GM21526 (cell line): ENCODE data around the gene ASB16.
"Not testable (repeated sequence)": the region's sequence is repeated elsewhere in the genome, so short reads cannot be mapped to it uniquely, and the experiment has no call there.

Experiments
- ATAC-seq: cut with Tn5 transposase; IDR thresholded peaks from one replicate; pipeline ENCODE4 v1.9.1; 2021; ENCODE audit warnings: moderate library complexity; ENCODE audit not compliant: unreplicated experiment, low FRiP score

Gene ASB16

GRCh38 chr17:44146375-44147346 lies 23.8 kb upstream of the ASB16 start:
- no peak for ATAC-seq

DNA sequence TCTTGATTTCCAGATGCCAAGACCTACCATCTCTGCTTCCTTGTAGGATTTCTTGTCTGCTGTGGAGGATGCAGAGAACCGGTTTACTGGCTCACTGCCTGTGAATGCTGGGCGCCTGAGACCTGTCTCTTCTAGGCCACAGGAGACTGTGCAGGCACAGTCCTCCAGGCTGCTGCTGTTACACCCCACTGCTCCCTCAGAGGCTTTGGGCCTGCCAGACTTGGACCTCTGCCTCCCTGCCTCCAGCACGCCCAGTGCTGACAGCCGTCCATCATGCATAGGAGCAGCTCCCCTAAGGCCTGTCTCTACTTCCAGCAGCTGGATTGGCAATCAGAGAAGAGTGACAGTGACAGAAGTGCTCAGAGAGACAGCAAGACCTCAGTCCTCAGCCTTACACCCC lies 22.7 kb upstream of the ASB16 start:
- ATAC-seq = no peak

GRCh38 chr17:44149066-44149465 lies 21.4 kb upstream of the ASB16 start:
- ATAC-seq = not testable (repeated sequence)

GRCh38 chr17:44149750-44150329 lies 20.7 kb upstream of the ASB16 start:
- ATAC-seq = no peak

GRCh38 chr17:44152875-44153274 lies 17.6 kb upstream of the ASB16 start:
- no peak for ATAC-seq

GRCh38 chr17:44155488-44155887 lies 15.0 kb upstream of the ASB16 start:
- ATAC-seq = no peak

DNA sequence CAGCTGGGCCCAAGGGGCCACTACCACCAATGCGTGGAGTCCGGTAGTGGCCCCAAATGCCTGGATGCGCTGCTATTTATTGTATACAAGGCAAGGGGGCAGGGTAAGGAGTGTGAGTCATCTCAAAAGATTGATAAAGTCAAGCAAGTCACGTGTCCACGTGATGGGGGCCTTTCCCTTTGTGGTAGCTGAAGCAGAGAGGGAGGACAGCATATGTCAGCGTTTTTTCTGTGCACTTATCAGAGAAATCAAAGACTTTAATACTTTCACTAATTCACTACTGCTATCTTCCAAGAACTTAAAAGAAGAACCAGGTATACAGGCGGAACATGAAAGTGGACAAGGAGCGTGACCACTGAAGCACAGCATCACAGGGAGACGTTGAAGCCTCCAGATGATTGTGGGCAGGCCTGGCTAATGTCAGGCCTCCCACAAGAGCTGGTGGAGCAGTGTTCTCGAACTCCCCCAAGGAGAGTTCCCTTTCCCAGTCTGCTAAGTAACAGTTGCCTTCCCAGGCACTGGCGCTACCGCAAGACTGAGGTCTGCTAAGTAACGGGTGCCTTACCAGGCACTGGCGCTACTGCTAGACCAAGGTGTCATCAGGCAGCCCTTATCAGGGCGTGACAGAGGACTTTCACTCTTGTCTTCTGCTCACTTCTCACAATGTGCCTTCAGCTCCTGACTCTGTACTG lies 10.8 kb upstream of the ASB16 start:
- ATAC-seq = no peak

DNA sequence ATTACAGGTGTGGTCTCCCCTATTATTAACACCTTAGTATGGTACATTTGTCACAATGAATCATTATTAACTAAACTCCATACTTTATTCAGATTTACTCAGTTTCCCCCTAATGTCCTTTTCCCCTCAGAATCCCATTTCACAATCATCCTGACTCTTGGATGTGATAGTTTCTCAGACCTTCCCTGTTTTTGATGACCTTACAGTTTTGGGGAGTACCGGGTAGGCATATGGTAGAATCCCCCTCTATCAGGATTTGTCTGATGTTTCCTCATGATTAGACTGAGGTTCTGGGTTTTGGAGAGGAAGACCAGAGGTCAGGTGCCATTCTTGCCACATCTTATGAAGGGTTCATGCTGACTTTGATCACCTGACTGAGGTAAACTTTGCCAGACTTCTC lies 6.0 kb upstream of the ASB16 start:
- no peak for ATAC-seq

GRCh38 chr17:44167181-44167861 lies 3.2 kb upstream of the ASB16 start:
- no peak for ATAC-seq

GRCh38 chr17:44170135-44170498 lies 387 bp upstream of the ASB16 start:
- ATAC-seq = no peak

DNA sequence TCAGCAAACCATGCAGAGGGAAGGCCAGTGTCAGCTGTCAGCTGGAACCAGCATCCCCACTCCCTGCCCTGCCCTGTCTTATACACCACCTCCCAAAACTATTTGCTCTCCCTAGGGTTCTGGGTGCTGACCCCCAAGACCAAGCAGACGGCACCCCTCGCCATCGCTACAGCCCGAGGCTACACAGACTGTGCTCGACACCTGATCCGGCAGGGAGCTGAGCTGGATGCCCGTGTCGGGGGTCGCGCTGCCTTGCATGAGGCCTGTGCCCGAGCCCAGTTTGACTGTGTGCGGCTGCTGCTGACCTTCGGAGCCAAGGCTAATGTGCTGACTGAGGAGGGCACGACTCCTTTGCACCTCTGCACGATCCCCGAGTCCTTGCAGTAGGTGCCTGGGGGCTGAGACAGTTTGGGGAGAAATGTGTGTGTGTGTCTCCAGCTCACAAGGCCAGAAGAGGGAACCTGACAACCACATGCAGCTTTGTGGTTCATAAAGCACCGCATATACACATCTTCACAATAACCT lies 1.5 kb downstream of the ASB16 start:
- no peak for ATAC-seq

GRCh38 chr17:44174427-44174826 lies 3.9 kb downstream of the ASB16 start:
- no peak for ATAC-seq

- ATAC-seq = no peak
These were observed 5.8 kb downstream of the ASB16 start for GRCh38 chr17:44176257-44176656.

- no peak for ATAC-seq
These were observed 6.4 kb downstream of the ASB16 start for GRCh38 chr17:44176671-44177501.

DNA sequence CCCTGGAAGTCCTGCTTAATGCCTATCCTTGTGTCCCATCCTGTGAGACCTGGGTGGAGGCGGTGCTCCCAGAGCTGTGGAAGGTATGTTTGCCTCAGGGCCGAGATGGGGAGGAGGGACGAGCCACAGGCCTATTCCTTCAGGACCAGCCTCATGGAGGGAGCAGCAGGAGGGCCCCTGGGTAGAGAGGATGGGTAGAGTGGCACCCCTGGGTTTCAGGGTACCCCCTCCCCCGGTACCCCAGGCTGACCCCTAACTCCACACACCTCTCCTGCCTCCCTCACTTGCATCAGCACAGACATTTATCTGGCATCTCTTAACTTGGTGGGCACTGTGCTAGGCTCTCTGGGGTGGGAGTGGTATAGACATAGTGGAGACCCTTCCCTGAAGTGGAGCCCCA lies 7.1 kb downstream of the ASB16 start:
- no peak for ATAC-seq

- no peak for ATAC-seq
These were observed 7.6 kb downstream of the ASB16 start for GRCh38 chr17:44178133-44178532.

- no peak for ATAC-seq
These were observed 12.5 kb downstream of the ASB16 start for GRCh38 chr17:44183024-44183423.

- ATAC-seq = no peak
These were observed 13.8 kb downstream of the ASB16 start for GRCh38 chr17:44184212-44184810.
